GM06990 (cell line): ENCODE measurements around the gene CRAT.

Experiments used
- DNase-seq: peaks from one replicate; pipeline ENCODE4 v3.0.0-alpha.2; 2011; ENCODE audit not compliant: insufficient read length; ENCODE audit errors: extremely low read depth
- H3K27me3 ChIP-seq: replicated peaks from 2 replicates; pipeline ENCODE4 v1.6.0; 2011; ENCODE audit warnings: low read length; ENCODE audit not compliant: control insufficient read depth, insufficient read depth
- H3K36me3 ChIP-seq: 2 replicates; pipeline ENCODE4 v1.5.1; 2011; ENCODE audit warnings: low read length; ENCODE audit not compliant: control insufficient read depth, insufficient read depth
- H3K4me3 ChIP-seq: replicated peaks from 2 replicates; pipeline ENCODE4 v1.5.1; 2011; ENCODE audit warnings: low read depth, mild to moderate bottlenecking, control low read depth, low read length
- CTCF ChIP-seq: IDR thresholded peaks from 2 replicates; pipeline ENCODE4 v1.5.1; 2011; ENCODE audit warnings: low read length, control low read depth, mild to moderate bottlenecking, inconsistent platforms; ENCODE audit not compliant: insufficient read depth, poor library complexity, severe bottlenecking

The CRAT gene

DNA sequence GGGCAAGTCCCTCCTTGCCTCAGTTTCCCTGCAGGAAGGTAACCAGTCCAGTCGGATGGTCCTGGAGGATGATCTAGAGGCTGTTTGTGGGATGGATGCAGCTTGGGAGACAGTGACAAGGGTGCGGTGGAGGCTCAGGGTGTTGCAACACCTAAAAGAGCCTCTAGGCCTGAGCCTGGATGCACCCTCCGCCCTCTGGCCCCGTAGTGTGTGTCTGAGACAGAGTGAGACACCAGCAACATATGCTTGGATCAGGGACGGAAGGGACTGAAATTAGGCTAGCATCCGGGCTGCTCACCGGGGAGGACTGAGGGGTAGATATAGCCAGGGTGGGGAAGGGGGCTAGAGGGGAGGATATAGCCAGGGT, 1.1 kb downstream of the CRAT start:
- no peak for DNase-seq
- H3K4me3 ChIP-seq: no peak overlapping the region
- no peak for TF ChIP-seq CTCF
- H3K27me3 ChIP-seq: no peaks in the 10 kb centered on the region
- H3K36me3 ChIP-seq: no peaks in the 10 kb centered on the region

- Histone ChIP-seq H3K4me3 (no peak overlapping the region), H3K27me3 (no peaks in the 10 kb centered on the region)
- no peak for DNase-seq
Measured at GRCh38 chr9:129108805-129109536, 1.6 kb downstream of the CRAT start.

DNA sequence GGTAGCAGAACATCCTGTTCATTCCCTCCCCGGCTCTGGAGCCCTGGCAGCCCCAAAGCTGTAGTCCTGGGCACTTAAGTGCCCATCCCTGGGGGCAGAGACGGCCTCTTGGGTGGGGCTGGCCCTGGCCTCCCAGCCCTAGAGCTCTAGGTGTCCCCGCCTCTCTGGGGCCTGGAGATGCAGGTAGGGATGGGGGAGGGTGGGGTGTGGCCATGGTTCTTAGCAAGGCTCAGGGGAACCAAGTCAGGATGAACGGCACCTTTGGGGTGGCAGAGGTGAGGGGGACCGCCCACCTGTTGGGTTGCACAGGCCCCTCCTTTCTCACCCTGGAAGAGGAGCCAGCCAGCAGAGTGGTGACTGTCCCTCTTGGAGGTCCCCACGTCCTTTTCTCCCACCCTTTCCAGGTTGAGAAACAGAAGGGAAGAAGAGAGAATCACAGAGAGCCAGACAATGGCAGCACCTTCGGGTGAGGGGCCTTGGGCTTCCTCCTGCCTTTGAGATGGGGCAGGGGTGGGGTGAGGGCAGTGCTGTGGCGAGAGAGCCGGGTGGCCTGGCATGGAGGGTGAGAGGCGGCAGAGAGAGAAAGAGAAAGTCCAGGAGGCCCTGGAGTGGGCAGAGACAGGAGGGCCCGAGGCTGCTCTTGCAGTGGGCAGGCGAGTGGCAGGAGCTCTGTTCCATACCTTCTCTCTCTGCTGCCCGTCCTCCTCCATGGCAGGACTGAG, 2.3 kb downstream of the CRAT start:
- Histone ChIP-seq H3K36me3 (no peaks in the 10 kb centered on the region), H3K4me3 (no peak overlapping the region), H3K27me3 (no peaks in the 10 kb centered on the region)
- DNase-seq: no peak
- TF ChIP-seq CTCF: no peak

More at GRCh38 chr9:129108805-129109536, 1.6 kb downstream of the CRAT start:
- no peaks in the 10 kb centered on the region for H3K36me3 ChIP-seq
- no peak for TF ChIP-seq CTCF

DNA sequence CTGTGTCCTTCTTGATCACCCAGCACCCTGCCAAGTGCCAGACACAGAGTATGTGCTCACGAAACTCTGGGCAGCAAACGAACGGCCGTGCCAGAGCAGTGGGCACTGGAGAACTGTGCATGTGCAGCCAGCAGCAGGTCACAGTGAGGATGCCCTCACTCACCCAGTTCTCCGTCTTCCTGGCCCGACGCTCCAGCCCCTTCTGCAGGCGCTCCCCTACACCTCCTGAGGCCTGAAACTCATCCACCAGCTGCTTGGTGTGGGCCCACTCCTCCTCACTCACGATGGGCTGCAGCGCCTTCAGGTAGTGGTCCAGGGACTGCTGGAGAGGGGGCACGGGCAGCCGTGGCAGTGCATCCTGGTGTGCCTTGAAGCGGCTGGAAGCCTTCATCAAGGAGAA, 2.9 kb downstream of the CRAT start:
- no peak for TF ChIP-seq CTCF
- Histone ChIP-seq H3K4me3 (no peak overlapping the region), H3K36me3 (no peaks in the 10 kb centered on the region), H3K27me3 (no peaks in the 10 kb centered on the region)
- DNase-seq: no peak

DNA sequence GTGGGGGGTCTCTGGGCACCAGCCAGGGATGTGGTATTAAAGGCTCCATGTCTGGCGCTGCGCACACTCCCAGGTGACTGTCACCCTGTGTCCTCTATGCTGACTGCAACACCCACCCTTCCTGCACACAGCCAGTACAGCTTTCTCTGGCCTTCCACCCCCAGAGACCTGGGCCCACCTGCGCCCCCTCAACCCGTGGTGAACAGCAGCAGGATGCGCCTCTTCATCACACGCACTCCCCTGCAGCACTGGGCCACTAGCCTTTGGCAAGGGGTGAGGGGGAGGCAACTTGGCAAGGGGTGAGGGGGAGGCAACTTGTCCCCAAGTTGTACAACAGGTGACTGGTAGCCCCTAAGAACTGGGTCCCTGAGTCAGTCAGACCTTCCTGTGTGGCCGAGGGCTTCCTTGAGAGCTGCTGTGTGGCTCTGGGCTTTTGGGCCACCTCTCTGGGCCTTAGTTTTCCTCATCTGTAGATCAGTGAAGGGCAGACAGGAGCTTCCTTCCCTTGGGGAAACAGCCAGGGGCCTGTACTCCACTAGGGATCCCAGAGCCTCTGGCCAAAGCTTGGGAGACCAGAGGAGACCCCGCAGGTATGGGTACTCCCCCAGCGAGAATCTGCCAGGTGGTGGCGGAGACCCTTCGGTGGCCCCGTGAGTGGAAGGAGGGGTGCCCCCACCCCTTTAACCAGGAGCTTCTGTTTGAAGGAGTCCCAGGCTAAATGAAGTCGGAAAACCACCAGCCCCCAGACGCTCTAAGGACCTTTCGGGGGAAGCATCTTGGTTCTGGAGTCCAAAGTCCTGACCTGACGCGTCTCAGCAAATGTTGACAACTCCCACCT, 4.5 kb downstream of the CRAT start:
- no peaks in the 10 kb centered on the region for H3K27me3 ChIP-seq
- H3K4me3 ChIP-seq: no peak overlapping the region
- no peak for DNase-seq
- TF ChIP-seq CTCF: no peak
- no peaks in the 10 kb centered on the region for H3K36me3 ChIP-seq
